ENCODE measurements around the gene OTULINL. TPM values are rescaled to one million over a fixed set of nuclear protein-coding genes. Genes with fewer than 3 reads are reported as not detected.

Gene OTULINL
- total and polyA plus RNA-seq, 4 donors: 0.82 to 4.1 (median 1.6) TPM

DNA sequence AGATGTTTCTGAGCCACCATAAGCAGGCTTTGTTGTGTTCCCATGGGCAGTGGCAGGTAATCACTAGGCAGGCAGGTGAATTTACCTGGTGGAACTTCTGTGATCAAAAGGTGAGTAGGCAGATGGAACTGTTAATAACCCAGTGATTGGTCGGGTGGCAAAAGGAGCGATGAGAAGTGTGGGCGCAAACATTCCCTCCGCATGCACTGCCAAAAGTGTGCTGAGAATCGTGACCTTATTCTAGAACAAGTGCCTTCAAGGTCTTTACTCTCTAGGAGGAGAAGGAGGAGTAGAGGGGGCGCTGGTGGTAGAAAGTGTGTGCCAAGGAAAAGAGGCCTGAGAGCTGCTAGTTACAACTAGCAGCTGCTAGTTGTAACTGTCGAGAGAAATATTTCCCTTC, 3.3 kb downstream of the OTULINL start (continued):
- TF ChIP-seq, protein P1, sequence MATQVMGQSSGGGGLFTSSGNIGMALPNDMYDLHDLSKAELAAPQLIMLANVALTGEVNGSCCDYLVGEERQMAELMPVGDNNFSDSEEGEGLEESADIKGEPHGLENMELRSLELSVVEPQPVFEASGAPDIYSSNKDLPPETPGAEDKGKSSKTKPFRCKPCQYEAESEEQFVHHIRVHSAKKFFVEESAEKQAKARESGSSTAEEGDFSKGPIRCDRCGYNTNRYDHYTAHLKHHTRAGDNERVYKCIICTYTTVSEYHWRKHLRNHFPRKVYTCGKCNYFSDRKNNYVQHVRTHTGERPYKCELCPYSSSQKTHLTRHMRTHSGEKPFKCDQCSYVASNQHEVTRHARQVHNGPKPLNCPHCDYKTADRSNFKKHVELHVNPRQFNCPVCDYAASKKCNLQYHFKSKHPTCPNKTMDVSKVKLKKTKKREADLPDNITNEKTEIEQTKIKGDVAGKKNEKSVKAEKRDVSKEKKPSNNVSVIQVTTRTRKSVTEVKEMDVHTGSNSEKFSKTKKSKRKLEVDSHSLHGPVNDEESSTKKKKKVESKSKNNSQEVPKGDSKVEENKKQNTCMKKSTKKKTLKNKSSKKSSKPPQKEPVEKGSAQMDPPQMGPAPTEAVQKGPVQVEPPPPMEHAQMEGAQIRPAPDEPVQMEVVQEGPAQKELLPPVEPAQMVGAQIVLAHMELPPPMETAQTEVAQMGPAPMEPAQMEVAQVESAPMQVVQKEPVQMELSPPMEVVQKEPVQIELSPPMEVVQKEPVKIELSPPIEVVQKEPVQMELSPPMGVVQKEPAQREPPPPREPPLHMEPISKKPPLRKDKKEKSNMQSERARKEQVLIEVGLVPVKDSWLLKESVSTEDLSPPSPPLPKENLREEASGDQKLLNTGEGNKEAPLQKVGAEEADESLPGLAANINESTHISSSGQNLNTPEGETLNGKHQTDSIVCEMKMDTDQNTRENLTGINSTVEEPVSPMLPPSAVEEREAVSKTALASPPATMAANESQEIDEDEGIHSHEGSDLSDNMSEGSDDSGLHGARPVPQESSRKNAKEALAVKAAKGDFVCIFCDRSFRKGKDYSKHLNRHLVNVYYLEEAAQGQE (IDR thresholded peaks at IDR 0.05): no peak
- TF ChIP-seq GABPA (IDR thresholded peaks at IDR 0.05 in 1 of 2, conservative IDR thresholded peaks at IDR 0.05 in 1 of 2): no peak

DNA sequence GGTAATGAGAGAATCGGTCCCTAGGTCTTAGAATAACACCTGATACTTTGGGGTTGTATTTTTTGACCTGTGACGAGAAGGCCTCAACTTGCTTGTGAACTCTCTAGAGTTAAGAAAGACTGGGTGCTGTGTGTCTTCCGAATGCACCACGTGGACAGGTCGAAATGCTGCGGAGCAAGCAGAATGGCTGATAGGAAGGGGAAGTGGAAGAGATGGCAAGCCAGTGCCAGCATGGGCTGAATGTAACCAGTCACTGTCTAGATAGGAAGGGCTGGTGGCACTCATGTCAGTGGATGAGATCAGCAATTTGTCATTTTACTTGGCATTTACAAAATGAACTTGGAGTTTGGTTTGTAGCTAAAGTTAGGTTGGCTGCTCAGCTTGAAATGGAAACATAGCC, 5.6 kb downstream of the OTULINL start:
- 85% methylated on average over 6 of the region's 6 CpGs for WGBS
- H3K9ac ChIP-seq (ENCODE audit: low read depth in 1 of 2, low read length in 2 of 2): no peak overlapping the region
- H3K4me1 ChIP-seq (ENCODE audit: control insufficient read depth in 4 of 4, insufficient read depth in 4 of 4, low read length in 3 of 4): peaks cover 0 to 5% (median 2%) of the 10 kb centered on the region in 4 donors
- H3K27ac ChIP-seq (ENCODE audit: low read depth in 1 of 2, low read length in 2 of 2): no peak overlapping the region
- H3K4me3 ChIP-seq (ENCODE audit: low read depth in 1 of 3, low read length in 3 of 3): no peak overlapping the region
- TF ChIP-seq, protein P2, sequence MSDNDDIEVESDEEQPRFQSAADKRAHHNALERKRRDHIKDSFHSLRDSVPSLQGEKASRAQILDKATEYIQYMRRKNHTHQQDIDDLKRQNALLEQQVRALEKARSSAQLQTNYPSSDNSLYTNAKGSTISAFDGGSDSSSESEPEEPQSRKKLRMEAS (IDR thresholded peaks at IDR 0.05): no peak
- TF ChIP-seq RAD21 (IDR thresholded peaks at IDR 0.05) (no peak), HNF4A (conservative IDR thresholded peaks at IDR 0.05) (no peak), JUND (IDR thresholded peaks at IDR 0.05) (no peak), TAF1 (conservative IDR thresholded peaks at IDR 0.05) (no peak), FOXA1 (IDR thresholded peaks at IDR 0.05) (no peak), NR2F2 (IDR thresholded peaks at IDR 0.05) (no peak), EGR1 (IDR thresholded peaks at IDR 0.05; ENCODE audit: low read depth in 2 of 2) (no peak), HNF4G (IDR thresholded peaks at IDR 0.05) (no peak), GABPA (IDR thresholded peaks at IDR 0.05 in 1 of 2, conservative IDR thresholded peaks at IDR 0.05 in 1 of 2) (no peak), RXRA (IDR thresholded peaks at IDR 0.05) (no peak), SP1 (IDR thresholded peaks at IDR 0.05) (no peak), YY1 (IDR thresholded peaks at IDR 0.05) (no peak), FOXA2 (IDR thresholded peaks at IDR 0.05) (no peak)
- TF ChIP-seq, protein P3, sequence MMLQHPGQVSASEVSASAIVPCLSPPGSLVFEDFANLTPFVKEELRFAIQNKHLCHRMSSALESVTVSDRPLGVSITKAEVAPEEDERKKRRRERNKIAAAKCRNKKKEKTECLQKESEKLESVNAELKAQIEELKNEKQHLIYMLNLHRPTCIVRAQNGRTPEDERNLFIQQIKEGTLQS (IDR thresholded peaks at IDR 0.05): no peak
- TF ChIP-seq, protein P4, sequence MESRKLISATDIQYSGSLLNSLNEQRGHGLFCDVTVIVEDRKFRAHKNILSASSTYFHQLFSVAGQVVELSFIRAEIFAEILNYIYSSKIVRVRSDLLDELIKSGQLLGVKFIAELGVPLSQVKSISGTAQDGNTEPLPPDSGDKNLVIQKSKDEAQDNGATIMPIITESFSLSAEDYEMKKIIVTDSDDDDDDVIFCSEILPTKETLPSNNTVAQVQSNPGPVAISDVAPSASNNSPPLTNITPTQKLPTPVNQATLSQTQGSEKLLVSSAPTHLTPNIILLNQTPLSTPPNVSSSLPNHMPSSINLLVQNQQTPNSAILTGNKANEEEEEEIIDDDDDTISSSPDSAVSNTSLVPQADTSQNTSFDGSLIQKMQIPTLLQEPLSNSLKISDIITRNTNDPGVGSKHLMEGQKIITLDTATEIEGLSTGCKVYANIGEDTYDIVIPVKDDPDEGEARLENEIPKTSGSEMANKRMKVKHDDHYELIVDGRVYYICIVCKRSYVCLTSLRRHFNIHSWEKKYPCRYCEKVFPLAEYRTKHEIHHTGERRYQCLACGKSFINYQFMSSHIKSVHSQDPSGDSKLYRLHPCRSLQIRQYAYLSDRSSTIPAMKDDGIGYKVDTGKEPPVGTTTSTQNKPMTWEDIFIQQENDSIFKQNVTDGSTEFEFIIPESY (IDR thresholded peaks at IDR 0.05): no peak
- TF ChIP-seq, protein P1 (IDR thresholded peaks at IDR 0.05): no peak
- TF ChIP-seq, protein P5, sequence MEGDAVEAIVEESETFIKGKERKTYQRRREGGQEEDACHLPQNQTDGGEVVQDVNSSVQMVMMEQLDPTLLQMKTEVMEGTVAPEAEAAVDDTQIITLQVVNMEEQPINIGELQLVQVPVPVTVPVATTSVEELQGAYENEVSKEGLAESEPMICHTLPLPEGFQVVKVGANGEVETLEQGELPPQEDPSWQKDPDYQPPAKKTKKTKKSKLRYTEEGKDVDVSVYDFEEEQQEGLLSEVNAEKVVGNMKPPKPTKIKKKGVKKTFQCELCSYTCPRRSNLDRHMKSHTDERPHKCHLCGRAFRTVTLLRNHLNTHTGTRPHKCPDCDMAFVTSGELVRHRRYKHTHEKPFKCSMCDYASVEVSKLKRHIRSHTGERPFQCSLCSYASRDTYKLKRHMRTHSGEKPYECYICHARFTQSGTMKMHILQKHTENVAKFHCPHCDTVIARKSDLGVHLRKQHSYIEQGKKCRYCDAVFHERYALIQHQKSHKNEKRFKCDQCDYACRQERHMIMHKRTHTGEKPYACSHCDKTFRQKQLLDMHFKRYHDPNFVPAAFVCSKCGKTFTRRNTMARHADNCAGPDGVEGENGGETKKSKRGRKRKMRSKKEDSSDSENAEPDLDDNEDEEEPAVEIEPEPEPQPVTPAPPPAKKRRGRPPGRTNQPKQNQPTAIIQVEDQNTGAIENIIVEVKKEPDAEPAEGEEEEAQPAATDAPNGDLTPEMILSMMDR (IDR thresholded peaks at IDR 0.05; ENCODE audit: low read depth, low read length, missing input control): no peak
- no peaks in the 10 kb centered on the region for H3K9me3 ChIP-seq (ENCODE audit: control insufficient read depth in 4 of 4, low read length in 3 of 4)
- peaks cover 0 to 2% (median 0%) of the 10 kb centered on the region in 4 donors for H3K27me3 ChIP-seq (ENCODE audit: control insufficient read depth in 4 of 4, insufficient read depth in 4 of 4, low read length in 3 of 4)
- no peak for DNase-seq (ENCODE audit: low spot score)
- no peaks in the 10 kb centered on the region for H3K36me3 ChIP-seq (ENCODE audit: control insufficient read depth in 4 of 4, insufficient read depth in 3 of 4, low read depth in 1 of 4, low read length in 3 of 4)

Data from liver (tissue), 9 donors.